ENCODE measurements around the gene NOTCH3. TPM values are rescaled to one million over a fixed set of nuclear protein-coding genes. Genes with fewer than 3 reads are reported as not detected.

Gene NOTCH3
- total RNA-seq, 5 donors from 2014 or later (not counting 1 experiment from before 2014, with no cell fraction given), result 0.16 to 0.85 (median 0.48) TPM; not detected in 1

DNA sequence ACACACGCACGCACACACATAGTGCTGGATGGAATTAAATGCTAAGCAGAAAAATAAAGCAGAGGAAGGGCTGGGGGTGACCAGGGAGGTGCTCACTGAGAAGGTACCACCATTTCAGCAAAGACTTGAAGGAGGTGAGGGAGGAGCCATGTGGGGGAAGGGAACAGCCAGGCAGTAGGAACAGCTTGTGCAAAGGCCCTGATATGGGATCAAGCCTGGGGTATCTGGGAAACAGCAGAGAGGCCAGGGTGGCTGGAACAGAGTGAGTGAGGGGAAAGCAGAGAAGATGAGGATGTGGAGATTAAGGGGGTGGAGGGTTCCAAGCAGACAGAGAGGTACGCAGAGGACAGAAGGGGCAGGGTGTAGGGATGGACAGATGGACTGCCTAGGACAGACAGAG is 25.2 kb downstream of the NOTCH3 start:
- no peaks in the 10 kb centered on the region for H3K9me3 Mint-ChIP-seq
- Histone ChIP-seq H3K27ac (ENCODE audit: low read length) (no peak overlapping the region), H3K9me3 (no peaks in the 10 kb centered on the region), H3K27me3 (replicated peaks in 1 of 2; ENCODE audit: control insufficient read depth in 2 of 2, extremely low read depth in 1 of 2, insufficient read depth in 2 of 2, low read length in 1 of 2) (peaks cover 0 to 44% of the 10 kb centered on the region in 2 experiments), H3K36me3 (ENCODE audit: control insufficient read depth in 2 of 2, extremely low read depth in 1 of 2, insufficient read depth in 1 of 2, low read length in 1 of 2) (no peaks in the 10 kb centered on the region), H3K4me3 (ENCODE audit: control insufficient read depth in 1 of 2, extremely low read depth in 1 of 2, low read length in 1 of 2) (no peak overlapping the region), H3K4me1 (ENCODE audit: control insufficient read depth in 1 of 2, extremely low read depth in 1 of 2, insufficient read depth in 2 of 2, low read length in 2 of 2) (peaks cover 0 to 10% of the 10 kb centered on the region in 2 experiments)
- H3K27me3 Mint-ChIP-seq, result peaks cover 19 to 25% of the 10 kb centered on the region in 2 donors
- H3K27ac Mint-ChIP-seq, result no peak overlapping the region
- no peak overlapping the region for H3K4me3 Mint-ChIP-seq
- no peaks in the 10 kb centered on the region for H3K36me3 Mint-ChIP-seq
- ChIA-PET POLR2A (no interaction called here), CTCF (interaction anchor here in 1 of 2 donors (1.2 kb wide), 1 partner anchor 34 kb away, joined by 4 read pairs; no protein-coding TSS in a partner anchor)
- DNase-seq (no peak), ATAC-seq (replicated peaks in 1 of 4) (no peak)
- H3K4me1 Mint-ChIP-seq, result peaks cover 4 to 6% (median 5%) of the 10 kb centered on the region in 3 donors
- WGBS (ENCODE audit: insufficient coverage), result 89% methylated on average over 1 of the region's 3 CpGs

- no peak overlapping the region for H3K4me3 ChIP-seq (ENCODE audit: control insufficient read depth in 1 of 2, extremely low read depth in 1 of 2, low read length in 1 of 2)
- H3K4me3 Mint-ChIP-seq, result no peak overlapping the region
- ChIA-PET POLR2A (no interaction called here), CTCF (interaction anchor here in 1 of 2 donors (0.6 kb wide), 1 partner anchor 910 kb away, joined by 3 read pairs; no protein-coding TSS in a partner anchor)
- H3K4me1 ChIP-seq (ENCODE audit: control insufficient read depth in 1 of 2, extremely low read depth in 1 of 2, insufficient read depth in 2 of 2, low read length in 2 of 2), result peaks cover 0 to 10% of the 10 kb centered on the region in 2 experiments
- ATAC-seq (replicated peaks in 1 of 4), result no peak
- WGBS (ENCODE audit: insufficient coverage), result 94% methylated on average over 22 of the region's 37 CpGs
- H3K9me3 ChIP-seq, result no peaks in the 10 kb centered on the region
- H3K9me3 Mint-ChIP-seq, result no peaks in the 10 kb centered on the region
- H3K4me1 Mint-ChIP-seq, result peaks cover 4 to 6% (median 5%) of the 10 kb centered on the region in 3 donors
- no peaks in the 10 kb centered on the region for H3K36me3 ChIP-seq (ENCODE audit: control insufficient read depth in 2 of 2, extremely low read depth in 1 of 2, insufficient read depth in 1 of 2, low read length in 1 of 2)
- H3K27me3 Mint-ChIP-seq, result peaks cover 10 to 20% of the 10 kb centered on the region in 2 donors
- peaks cover 0 to 42% of the 10 kb centered on the region in 2 experiments for H3K27me3 ChIP-seq (replicated peaks in 1 of 2; ENCODE audit: control insufficient read depth in 2 of 2, extremely low read depth in 1 of 2, insufficient read depth in 2 of 2, low read length in 1 of 2)
- no peaks in the 10 kb centered on the region for H3K36me3 Mint-ChIP-seq
- no peak overlapping the region for H3K27ac ChIP-seq (ENCODE audit: low read length)
- H3K27ac Mint-ChIP-seq, result no peak overlapping the region
- no peak for DNase-seq
Measured at GRCh38 chr19:15173746-15174404, 26.9 kb downstream of the NOTCH3 start.

DNA sequence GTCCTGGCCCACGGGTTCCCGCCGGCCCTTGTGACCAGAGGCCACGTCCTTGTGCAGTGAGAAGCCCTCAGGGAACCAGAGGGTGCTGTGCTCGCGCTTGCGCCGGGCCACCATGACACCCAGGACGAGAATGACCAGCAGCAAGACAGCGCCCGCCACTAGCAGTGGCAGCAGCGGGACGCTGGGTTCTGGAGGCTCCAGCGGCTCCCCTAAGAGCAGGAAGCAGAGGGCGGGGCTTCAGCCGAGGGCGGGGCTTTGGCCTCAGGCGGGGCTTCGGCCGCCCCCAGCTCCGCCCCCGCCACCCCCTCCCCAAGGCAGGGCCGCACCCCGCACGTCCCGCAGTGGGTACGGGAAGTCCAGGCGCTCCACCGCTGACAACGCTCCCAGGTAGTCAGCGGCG is 30.4 kb downstream of the NOTCH3 start:
- ATAC-seq (replicated peaks in 1 of 4), result no peak
- Histone ChIP-seq H3K36me3 (ENCODE audit: control insufficient read depth in 2 of 2, extremely low read depth in 1 of 2, insufficient read depth in 1 of 2, low read length in 1 of 2) (no peaks in the 10 kb centered on the region), H3K27me3 (replicated peaks in 1 of 2; ENCODE audit: control insufficient read depth in 2 of 2, extremely low read depth in 1 of 2, insufficient read depth in 2 of 2, low read length in 1 of 2) (peaks cover 0 to 38% of the 10 kb centered on the region in 2 experiments), H3K4me1 (ENCODE audit: control insufficient read depth in 1 of 2, extremely low read depth in 1 of 2, insufficient read depth in 2 of 2, low read length in 2 of 2) (no peaks in the 10 kb centered on the region), H3K9me3 (no peaks in the 10 kb centered on the region), H3K4me3 (ENCODE audit: control insufficient read depth in 1 of 2, extremely low read depth in 1 of 2, low read length in 1 of 2) (no peak overlapping the region), H3K27ac (ENCODE audit: low read length) (no peak overlapping the region)
- peaks cover 0 to 11% of the 10 kb centered on the region in 2 donors for H3K27me3 Mint-ChIP-seq
- no peaks in the 10 kb centered on the region for H3K4me1 Mint-ChIP-seq
- ChIA-PET CTCF (no interaction called here), POLR2A (no interaction called here)
- DNase-seq, result no peak
- H3K36me3 Mint-ChIP-seq, result no peaks in the 10 kb centered on the region
- no peak overlapping the region for H3K4me3 Mint-ChIP-seq
- H3K9me3 Mint-ChIP-seq, result peaks cover 0 to 5% (median 0%) of the 10 kb centered on the region in 3 donors
- no peak overlapping the region for H3K27ac Mint-ChIP-seq
- 93% methylated on average over 21 of the region's 32 CpGs for WGBS (ENCODE audit: insufficient coverage)

- Mint-ChIP-seq H3K36me3 (no peaks in the 10 kb centered on the region), H3K4me3 (no peak overlapping the region), H3K27me3 (peaks cover 0 to 9% of the 10 kb centered on the region in 2 donors), H3K9me3 (peaks cover 0 to 5% (median 5%) of the 10 kb centered on the region in 3 donors), H3K4me1 (no peaks in the 10 kb centered on the region), H3K27ac (no peak overlapping the region)
- 68% methylated on average over 5 of the region's 10 CpGs for WGBS (ENCODE audit: insufficient coverage)
- Histone ChIP-seq H3K4me1 (ENCODE audit: control insufficient read depth in 1 of 2, extremely low read depth in 1 of 2, insufficient read depth in 2 of 2, low read length in 2 of 2) (no peaks in the 10 kb centered on the region), H3K36me3 (ENCODE audit: control insufficient read depth in 2 of 2, extremely low read depth in 1 of 2, insufficient read depth in 1 of 2, low read length in 1 of 2) (no peaks in the 10 kb centered on the region), H3K4me3 (ENCODE audit: control insufficient read depth in 1 of 2, extremely low read depth in 1 of 2, low read length in 1 of 2) (no peak overlapping the region), H3K27me3 (replicated peaks in 1 of 2; ENCODE audit: control insufficient read depth in 2 of 2, extremely low read depth in 1 of 2, insufficient read depth in 2 of 2, low read length in 1 of 2) (peaks cover 0 to 42% of the 10 kb centered on the region in 2 experiments), H3K9me3 (no peaks in the 10 kb centered on the region), H3K27ac (ENCODE audit: low read length) (no peak overlapping the region)
- ChIA-PET POLR2A (interaction anchor here (0.6 to 0.7 kb wide), 2 partner anchors 523 to 1251 kb away, joined by 3 to 6 read pairs; no protein-coding TSS in a partner anchor), CTCF (interaction anchor here in 1 of 2 donors (0.6 kb wide), 1 partner anchor 14 kb away, joined by 5 read pairs; no protein-coding TSS in a partner anchor)
- ATAC-seq (replicated peaks in 1 of 4) (no peak), DNase-seq (no peak)
Measured at GRCh38 chr19:15169541-15170285, 31.1 kb downstream of the NOTCH3 start.

GRCh38 chr19:15166700-15167099 is 34.1 kb downstream of the NOTCH3 start:
- H3K27ac ChIP-seq (ENCODE audit: low read length), result no peak overlapping the region
- Mint-ChIP-seq H3K27ac (no peak overlapping the region), H3K27me3 (peaks cover 0 to 4% of the 10 kb centered on the region in 2 donors), H3K4me1 (no peaks in the 10 kb centered on the region), H3K9me3 (peaks cover 0 to 5% (median 5%) of the 10 kb centered on the region in 3 donors), H3K4me3 (no peak overlapping the region), H3K36me3 (no peaks in the 10 kb centered on the region)
- H3K27me3 ChIP-seq (replicated peaks in 1 of 2; ENCODE audit: control insufficient read depth in 2 of 2, extremely low read depth in 1 of 2, insufficient read depth in 2 of 2, low read length in 1 of 2), result peaks cover 0 to 36% of the 10 kb centered on the region in 2 experiments
- H3K4me3 ChIP-seq (ENCODE audit: control insufficient read depth in 1 of 2, extremely low read depth in 1 of 2, low read length in 1 of 2), result no peak overlapping the region
- H3K4me1 ChIP-seq (ENCODE audit: control insufficient read depth in 1 of 2, extremely low read depth in 1 of 2, insufficient read depth in 2 of 2, low read length in 2 of 2), result no peaks in the 10 kb centered on the region
- no peak for DNase-seq
- ATAC-seq (replicated peaks in 1 of 4), result no peak
- ChIA-PET CTCF (no interaction called here), POLR2A (no interaction called here)
- WGBS (ENCODE audit: insufficient coverage), result 86% methylated on average over 3 of the region's 4 CpGs
- no peaks in the 10 kb centered on the region for H3K36me3 ChIP-seq (ENCODE audit: control insufficient read depth in 2 of 2, extremely low read depth in 1 of 2, insufficient read depth in 1 of 2, low read length in 1 of 2)
- H3K9me3 ChIP-seq, result no peaks in the 10 kb centered on the region
